GM21825 (cell line): ENCODE measurements around the gene AKAP1.

Experiments
- ATAC-seq: cut with Tn5 transposase; IDR thresholded peaks from one replicate; pipeline ENCODE4 v1.9.1; 2021; ENCODE audit warnings: mild to moderate bottlenecking, moderate library complexity; ENCODE audit not compliant: unreplicated experiment

Gene AKAP1

DNA sequence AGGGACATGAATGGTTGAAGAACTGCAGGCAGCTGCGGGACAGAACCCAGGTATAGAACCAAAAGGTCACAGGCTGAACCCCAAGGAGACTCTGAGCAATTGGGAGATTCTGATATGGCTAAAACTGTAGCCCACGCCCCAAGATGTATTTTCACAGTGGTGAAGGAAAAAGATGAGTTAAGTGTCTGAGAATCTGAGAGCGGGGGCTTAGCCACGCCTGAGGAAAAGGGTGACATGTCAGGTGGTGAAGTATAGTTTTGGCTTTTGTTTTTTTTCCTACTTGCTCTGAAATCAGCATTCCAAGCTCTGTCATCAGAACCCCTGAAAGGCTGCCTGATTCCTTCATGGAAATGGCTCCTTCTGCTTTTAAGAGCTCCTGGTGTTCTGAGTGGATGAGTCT lies 73.3 kb downstream of the AKAP1 start:
- ATAC-seq = no peak

DNA sequence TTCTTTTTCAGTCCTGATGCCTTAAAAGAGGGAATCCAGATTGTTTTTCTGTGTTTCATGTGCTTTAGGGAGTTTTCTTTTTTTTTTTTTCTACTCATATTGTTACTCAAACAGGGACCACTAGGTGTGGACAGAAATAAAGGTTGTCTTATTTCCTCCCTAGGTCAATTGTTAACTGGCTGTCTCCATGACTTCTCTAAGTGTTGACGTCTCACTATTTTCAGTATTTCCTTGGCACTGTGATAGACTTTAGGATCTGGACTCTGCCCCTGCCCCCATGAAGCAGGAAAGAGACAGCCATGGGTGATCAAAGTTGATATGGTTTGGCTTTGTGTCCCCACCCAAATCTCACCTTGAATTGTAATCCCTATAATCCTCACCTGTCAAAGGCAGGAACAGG lies 73.7 kb downstream of the AKAP1 start:
- ATAC-seq = no peak

DNA sequence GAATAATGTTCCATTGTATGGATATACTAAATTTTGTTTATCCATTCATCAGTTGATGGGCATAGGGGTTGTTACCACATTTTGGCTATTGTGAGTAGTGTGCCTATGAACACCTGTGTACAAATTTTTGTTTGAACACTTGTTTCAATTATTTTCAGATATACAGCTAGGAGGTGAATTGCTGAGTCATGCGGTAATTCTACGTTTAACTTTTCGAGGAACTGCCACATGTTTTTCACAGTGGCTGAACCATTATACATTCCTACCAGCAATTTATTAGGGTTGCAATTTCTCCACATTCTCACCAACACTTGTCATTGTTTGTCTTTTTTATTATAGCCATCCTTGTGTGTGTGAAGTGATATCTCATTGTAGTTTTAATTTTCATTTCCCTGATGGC lies 75.6 kb downstream of the AKAP1 start:
- ATAC-seq = no peak

DNA sequence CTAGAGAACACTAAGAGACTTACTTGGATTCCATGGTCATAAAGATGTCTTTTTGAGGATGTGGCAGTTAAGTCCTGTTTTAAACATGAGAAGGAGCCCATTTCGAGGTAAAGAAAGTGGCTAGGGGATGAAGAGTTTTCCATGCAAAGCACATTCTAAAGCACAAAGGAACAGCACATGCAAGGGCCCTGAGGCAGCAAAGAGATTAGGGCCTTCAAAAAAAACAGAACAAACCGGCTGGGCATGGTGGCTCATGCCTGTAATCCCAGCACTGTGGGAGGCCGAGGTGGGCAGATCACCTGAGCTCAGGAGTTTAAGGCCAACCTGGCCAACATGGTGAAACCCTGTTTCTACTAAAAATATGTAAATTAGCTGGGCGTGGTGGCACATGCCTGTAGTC lies 79.8 kb downstream of the AKAP1 start:
- ATAC-seq = no peak

DNA sequence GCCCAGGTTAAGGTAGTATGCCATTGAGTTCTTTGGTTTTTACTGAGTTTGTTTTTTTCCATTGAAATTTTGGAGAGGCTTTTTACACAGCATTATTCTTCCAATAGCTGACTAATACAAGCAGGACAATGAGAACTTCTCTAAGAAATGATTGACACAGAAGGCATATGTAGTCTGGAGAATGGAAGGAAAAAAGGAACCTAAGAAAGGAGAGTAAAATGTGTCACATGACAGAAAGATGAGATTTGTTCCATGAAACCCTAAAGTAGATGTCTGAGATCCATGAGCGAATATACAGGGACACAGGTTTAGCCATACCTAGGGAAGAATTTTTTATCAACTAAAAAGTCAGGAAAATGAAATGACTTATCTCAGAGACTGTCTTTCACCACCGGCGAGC lies 80.7 kb downstream of the AKAP1 start:
- ATAC-seq = no peak

DNA sequence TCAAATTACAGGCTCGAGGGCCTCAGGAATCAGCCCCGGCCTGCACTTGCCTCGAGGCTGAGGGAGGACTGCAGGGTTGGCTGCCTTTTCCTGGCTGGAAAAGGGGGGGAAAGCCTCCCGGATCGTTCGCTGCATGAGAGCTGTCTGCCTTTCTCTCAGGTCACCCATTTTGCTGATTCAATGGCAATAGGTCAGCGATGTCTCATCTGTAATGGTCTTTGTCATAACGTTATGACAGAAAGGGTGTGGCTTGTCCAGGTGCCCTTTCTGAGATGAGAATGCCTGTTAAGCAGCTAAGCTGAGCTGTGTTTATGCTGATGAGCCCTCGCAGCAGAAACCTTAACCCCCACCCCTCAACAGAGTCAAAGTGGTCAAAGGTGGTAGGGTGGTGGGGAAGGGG lies 81.8 kb downstream of the AKAP1 start:
- no peak for ATAC-seq

DNA sequence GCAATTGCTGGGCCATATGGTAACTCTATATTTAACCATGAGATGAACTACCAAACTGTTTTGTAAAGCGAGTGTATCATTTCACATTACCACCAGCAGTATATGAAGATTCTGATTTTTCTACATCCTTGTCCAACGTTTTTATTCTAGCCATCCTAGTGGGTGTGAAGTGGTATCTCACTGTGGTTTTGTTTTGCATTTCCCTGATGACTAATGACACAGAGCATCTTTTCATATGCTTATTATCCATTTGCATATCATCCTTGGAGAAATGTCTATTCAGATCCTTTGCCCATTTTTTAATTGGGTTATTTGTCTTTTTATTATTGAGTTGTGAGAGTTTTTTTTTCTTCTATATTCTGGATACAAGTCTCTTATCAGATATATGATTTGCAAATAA lies 83.6 kb downstream of the AKAP1 start:
- ATAC-seq = no peak

DNA sequence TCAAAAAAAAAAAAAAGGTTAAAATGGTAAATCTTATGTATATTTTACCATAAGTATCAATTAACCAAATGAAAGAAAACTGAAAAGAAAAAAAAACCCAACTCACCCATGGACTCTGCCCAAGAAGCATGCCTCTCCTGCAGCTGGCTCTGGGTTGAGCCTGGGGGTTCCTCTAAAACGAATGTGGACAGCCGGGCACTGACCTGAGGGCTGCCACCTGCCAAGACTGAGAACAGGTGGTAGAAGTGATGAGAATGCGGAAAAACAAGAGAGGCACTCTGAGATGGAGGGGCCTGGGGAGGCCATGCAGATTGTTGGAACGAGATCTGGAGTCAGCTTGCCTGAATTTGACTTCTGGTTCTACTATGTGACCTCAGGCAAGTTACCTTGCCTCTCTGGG lies 85.8 kb downstream of the AKAP1 start:
- no peak for ATAC-seq
